Hepatocyte (in vitro differentiated cells): Measurements from ENCODE around the gene ARFGAP2. TPM values are rescaled to one million over a fixed set of nuclear protein-coding genes. Genes with fewer than 3 reads are reported as not detected.

ENCODE experiments used
- DNase-seq: peaks from one replicate; pipeline ENCODE4 v3.0.0-alpha.2; 2016; ENCODE audit warnings: low spot score
- H2AFZ ChIP-seq: fragments of 200-600 bp; sonication (generic); 2 replicates; pipeline ENCODE4 v1.6.0; 2016; ENCODE audit warnings: antibody characterized with exemption, mild to moderate bottlenecking
- H3K27ac ChIP-seq: fragments of 200-600 bp; sonication (generic); 2 replicates; pipeline ENCODE4 v1.5.1; 2016; ENCODE audit warnings: mild to moderate bottlenecking
- H3K27me3 ChIP-seq: fragments of 200-600 bp; sonication (generic); 2 replicates; pipeline ENCODE4 v1.6.1; 2016
- H3K36me3 ChIP-seq: fragments of 200-600 bp; sonication (generic); replicated peaks from 2 replicates; pipeline ENCODE4 v1.5.1; 2016; ENCODE audit warnings: low read depth; ENCODE audit not compliant: insufficient read depth
- H3K4me1 ChIP-seq: fragments of 200-600 bp; sonication (generic); 2 replicates; pipeline ENCODE4 v1.5.1; 2016; ENCODE audit warnings: mild to moderate bottlenecking, moderate library complexity; ENCODE audit not compliant: insufficient read depth
- H3K4me2 ChIP-seq: fragments of 200-600 bp; sonication (generic); 2 replicates; pipeline ENCODE4 v1.6.0; 2016
- H3K4me3 ChIP-seq: fragments of 200-600 bp; sonication (generic); 2 replicates; pipeline ENCODE4 v1.5.1; 2016; ENCODE audit warnings: mild to moderate bottlenecking
- H3K79me2 ChIP-seq: fragments of 200-600 bp; sonication (generic); 2 replicates; pipeline ENCODE4 v1.6.0; 2017; ENCODE audit warnings: mild to moderate bottlenecking
- H3K9me2 ChIP-seq: fragments of 200-600 bp; sonication (generic); replicated peaks from 2 replicates; pipeline ENCODE4 v1.6.0; 2017; ENCODE audit warnings: mild to moderate bottlenecking; ENCODE audit not compliant: insufficient read depth
- H3K9me3 ChIP-seq: fragments of 200-600 bp; sonication (generic); 2 replicates; pipeline ENCODE4 v1.5.1; 2016; ENCODE audit warnings: low read depth, mild to moderate bottlenecking
- H4K20me1 ChIP-seq: fragments of 200-600 bp; sonication (generic); 2 replicates; pipeline ENCODE4 v1.6.0; 2016; ENCODE audit warnings: mild to moderate bottlenecking; ENCODE audit not compliant: insufficient read depth, poor library complexity, severe bottlenecking
- EZH2 ChIP-seq: fragments of 200-600 bp; sonication (generic); IDR thresholded peaks from 2 replicates; pipeline ENCODE4 v1.6.1; 2016; ENCODE audit warnings: antibody characterized with exemption, mild to moderate bottlenecking, borderline replicate concordance
- EZH2phosphoT487 ChIP-seq: fragments of 200-600 bp; sonication (generic); IDR thresholded peaks from one replicate; pipeline ENCODE4 v1.6.1; 2018; ENCODE audit warnings: antibody characterized with exemption, mild to moderate bottlenecking, low read depth, moderate library complexity; ENCODE audit not compliant: unreplicated experiment, severe bottlenecking
- WGBS: methylation state at CpG from one replicate; pipeline ENCODE4 v1.1.6; 2016; ENCODE audit warnings: low lambda C conversion rate; ENCODE audit errors: missing lambda C conversion rate; 5-methylcytosine and 5-hydroxymethylcytosine counted together
- polyA plus RNA-seq: library from polyadenylated mRNA; unstranded; fragments of >200 nt; fragmentation: Nextera tagmentation; extraction: Ambion mirVana; gene quantifications from 2 replicates; pipeline ENCODE4 v1.2.1, GENCODE V29; 2016
- total RNA-seq: library from RNA; depleted of rRNA; stranded (reverse); fragments of >200 nt; gene quantifications from 2 replicates; pipeline ENCODE4 v1.2.3, GENCODE V29; 2014
- TF ChIP-seq, protein P1 (sequence below): fragments of 200-600 bp; sonication (generic); IDR thresholded peaks from 2 replicates; pipeline ENCODE4 v1.5.1; 2016; ENCODE audit warnings: antibody characterized with exemption, mild to moderate bottlenecking; ENCODE audit not compliant: poor library complexity

The ARFGAP2 gene
- total and polyA plus RNA-seq, 2 experiments from 2014 or later = 64.3 to 146 TPM

DNA sequence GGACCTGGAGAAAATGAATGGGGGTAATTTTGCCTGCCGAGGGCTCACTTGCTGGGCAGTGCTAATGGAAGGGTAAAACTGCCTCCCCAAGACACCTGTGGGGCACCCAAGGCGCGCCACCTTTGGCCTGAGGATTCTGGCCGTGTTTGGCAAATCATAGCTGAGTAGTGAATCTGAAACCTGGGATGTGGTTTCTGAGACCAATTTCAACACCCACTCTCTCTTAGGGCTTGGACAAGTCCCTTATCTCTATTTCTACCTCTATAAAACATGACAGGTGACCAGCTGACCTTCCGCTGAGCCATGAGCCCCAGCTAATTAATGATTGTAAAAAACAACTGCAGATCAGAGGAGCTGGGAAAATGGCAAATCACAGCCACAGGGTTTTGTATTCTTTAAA is 11.0 kb upstream of the ARFGAP2 start:
- Histone ChIP-seq H2AFZ (peak overlapping the region; percentile 52), H3K27ac (peak overlapping the region; percentile 99)

DNA sequence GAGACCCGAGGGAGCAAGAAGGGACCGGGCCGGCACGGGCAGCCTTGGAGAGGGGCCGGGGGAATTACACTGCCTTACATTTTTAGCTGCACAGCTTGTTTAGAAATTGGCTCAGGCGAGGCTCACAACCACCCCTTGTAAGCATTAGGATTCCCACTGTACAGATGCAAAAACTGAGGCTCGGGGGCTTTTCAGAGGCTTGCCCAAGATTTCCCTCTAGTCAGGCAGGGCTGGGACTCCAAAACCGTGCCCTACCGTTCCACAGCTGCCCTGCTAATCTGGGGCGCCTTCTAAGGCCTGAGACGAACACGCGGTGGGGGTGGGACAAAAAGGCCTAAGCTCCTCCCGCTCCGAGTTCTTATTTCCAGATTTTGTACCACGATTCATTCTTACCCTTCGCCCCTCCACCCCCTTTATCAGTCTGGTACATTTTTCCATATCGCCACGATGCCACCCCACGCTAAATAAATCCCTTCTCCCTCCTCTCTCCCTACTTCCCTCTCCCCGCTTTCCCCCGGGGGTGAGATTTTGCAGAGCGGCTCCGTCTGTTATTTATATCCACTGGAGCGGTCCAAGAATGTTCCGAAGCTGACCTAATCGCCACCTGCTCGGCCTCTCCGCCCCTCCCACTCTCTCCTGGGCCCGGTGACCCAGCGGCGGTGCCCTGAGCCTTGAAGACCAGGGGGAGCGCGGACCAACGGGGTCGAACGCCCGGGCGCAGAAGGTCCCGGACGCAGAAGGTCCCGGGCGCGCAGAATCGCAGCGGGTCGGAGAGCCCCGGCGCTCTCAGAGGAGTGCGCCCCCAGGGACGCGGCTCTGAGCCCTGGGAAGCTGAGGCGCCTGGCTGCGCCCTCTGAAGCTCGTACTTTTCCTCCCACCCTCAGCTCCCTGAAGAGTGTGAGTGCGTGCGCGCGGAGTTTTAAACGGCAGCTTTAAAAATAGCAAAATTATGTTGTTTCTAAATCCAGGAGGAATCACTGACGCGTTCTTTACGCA is 10.3 kb upstream of the ARFGAP2 start:
- Histone ChIP-seq H4K20me1 (no peaks in the 10 kb centered on the region), H3K36me3 (no peaks in the 10 kb centered on the region), H3K4me2 (peak overlapping the region; percentile 96), H3K27me3 (no peaks in the 10 kb centered on the region), H3K9me2 (no peaks in the 10 kb centered on the region), H3K27ac (peak overlapping the region; percentile 99), H3K9me3 (no peaks in the 10 kb centered on the region), H2AFZ (peak overlapping the region; percentile 52), H3K4me1 (peaks cover 43% of the 10 kb centered on the region), H3K79me2 (peaks cover 36% of the 10 kb centered on the region), H3K4me3 (peak overlapping the region; percentile 97)
- no peak for TF ChIP-seq EZH2phosphoT487
- no peak for TF ChIP-seq EZH2
- TF ChIP-seq, protein P1, sequence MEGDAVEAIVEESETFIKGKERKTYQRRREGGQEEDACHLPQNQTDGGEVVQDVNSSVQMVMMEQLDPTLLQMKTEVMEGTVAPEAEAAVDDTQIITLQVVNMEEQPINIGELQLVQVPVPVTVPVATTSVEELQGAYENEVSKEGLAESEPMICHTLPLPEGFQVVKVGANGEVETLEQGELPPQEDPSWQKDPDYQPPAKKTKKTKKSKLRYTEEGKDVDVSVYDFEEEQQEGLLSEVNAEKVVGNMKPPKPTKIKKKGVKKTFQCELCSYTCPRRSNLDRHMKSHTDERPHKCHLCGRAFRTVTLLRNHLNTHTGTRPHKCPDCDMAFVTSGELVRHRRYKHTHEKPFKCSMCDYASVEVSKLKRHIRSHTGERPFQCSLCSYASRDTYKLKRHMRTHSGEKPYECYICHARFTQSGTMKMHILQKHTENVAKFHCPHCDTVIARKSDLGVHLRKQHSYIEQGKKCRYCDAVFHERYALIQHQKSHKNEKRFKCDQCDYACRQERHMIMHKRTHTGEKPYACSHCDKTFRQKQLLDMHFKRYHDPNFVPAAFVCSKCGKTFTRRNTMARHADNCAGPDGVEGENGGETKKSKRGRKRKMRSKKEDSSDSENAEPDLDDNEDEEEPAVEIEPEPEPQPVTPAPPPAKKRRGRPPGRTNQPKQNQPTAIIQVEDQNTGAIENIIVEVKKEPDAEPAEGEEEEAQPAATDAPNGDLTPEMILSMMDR = no peak
- 2% methylated on average over 63 of the region's 63 CpGs for WGBS
- DNase-seq = peak; percentile 75

More for the DNA sequence above, 11.0 kb upstream of the ARFGAP2 start:
- peak overlapping the region; percentile 96 for H3K4me2 ChIP-seq
- TF ChIP-seq, protein P1 = no peak
- TF ChIP-seq EZH2 = no peak
- no peak for TF ChIP-seq EZH2phosphoT487
- peak overlapping the region; percentile 28 for H3K4me3 ChIP-seq
- H3K9me2 ChIP-seq = no peaks in the 10 kb centered on the region
- peaks cover 43% of the 10 kb centered on the region for H3K4me1 ChIP-seq
- H3K79me2 ChIP-seq = peaks cover 29% of the 10 kb centered on the region
- H4K20me1 ChIP-seq = no peaks in the 10 kb centered on the region
- H3K36me3 ChIP-seq = no peaks in the 10 kb centered on the region
- H3K27me3 ChIP-seq = no peaks in the 10 kb centered on the region
- 14% methylated on average over 5 of the region's 5 CpGs for WGBS
- no peaks in the 10 kb centered on the region for H3K9me3 ChIP-seq
- DNase-seq = peak; percentile 51

DNA sequence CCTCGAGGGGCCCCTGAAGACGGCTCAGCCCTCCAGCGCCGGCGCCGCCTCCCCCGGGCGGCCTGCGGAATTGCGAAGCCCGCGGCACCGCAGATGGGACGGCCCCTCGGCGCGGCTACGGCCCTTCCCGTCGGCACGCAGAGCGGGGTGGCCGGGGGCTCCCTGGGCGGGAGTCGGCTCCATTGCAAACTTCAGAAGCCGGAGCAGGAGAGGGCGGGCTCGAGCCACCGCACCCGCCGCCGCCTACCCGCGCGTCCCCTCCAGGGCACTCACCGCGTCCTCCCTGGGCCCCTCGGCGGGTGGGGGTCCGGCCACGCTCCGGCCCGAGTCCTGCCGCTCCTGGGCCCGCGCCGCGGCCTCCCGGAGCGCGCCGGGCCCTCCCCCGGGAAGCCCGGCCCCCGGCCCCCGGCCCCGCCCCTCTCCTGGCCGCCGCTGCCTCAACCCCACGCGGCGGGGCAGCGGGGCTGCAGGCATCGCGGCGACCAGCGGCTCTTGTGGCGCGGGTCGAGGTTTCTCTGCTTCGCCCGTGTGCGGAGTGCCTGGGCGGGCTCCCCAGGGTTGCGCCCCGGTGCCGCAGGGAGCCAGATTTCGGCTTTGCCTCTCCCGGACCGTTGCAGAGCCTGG is 9.5 kb upstream of the ARFGAP2 start, which contains the start of gene PACSIN3:
Gene PACSIN3, minus strand, starts transcription at position 359 of the 624 bp plus-strand sequence. CDS start 3,707 bp downstream, outside the sequence.
- Histone ChIP-seq H3K9me3 (no peaks in the 10 kb centered on the region), H3K27me3 (no peaks in the 10 kb centered on the region), H3K4me3 (peak within 1 kb of the TSS; percentile 97), H3K36me3 (no peaks in the 10 kb centered on the region), H3K9me2 (no peaks in the 10 kb centered on the region), H3K27ac (peak within 1 kb of the TSS; percentile 99), H4K20me1 (no peaks in the 10 kb centered on the region), H2AFZ (peak within 1 kb of the TSS; percentile 96), H3K79me2 (peaks cover 44% of the 10 kb centered on the region), H3K4me1 (peaks cover 43% of the 10 kb centered on the region), H3K4me2 (peak within 1 kb of the TSS; percentile 96)
- under 1% methylated on average over 24 of the region's 80 CpGs for WGBS
- TF ChIP-seq EZH2phosphoT487 (no peak), EZH2 (no peak)
- TF ChIP-seq, protein P1 = no peak
- peak; percentile 82 for DNase-seq
